ENCODE measurements around the gene GPHN.

- no peak for TF ChIP-seq CTCF (IDR thresholded peaks at IDR 0.05)
- TF ChIP-seq POLR2A (IDR thresholded peaks at IDR 0.05) = no peak
- no peak for TF ChIP-seq EP300 (IDR thresholded peaks at IDR 0.05)
Measured at GRCh38 chr14:66758031-66758613, 250.2 kb downstream of the GPHN start.

Measured in upper lobe of left lung (tissue), 4 donors.